Peyer's patch (tissue), 4 donors: ENCODE results near the gene HIVEP2. TPM values are rescaled to one million over a fixed set of nuclear protein-coding genes. Genes with fewer than 3 reads are reported as not detected.

ENCODE experiments used
- DNase-seq, 3 donors: peaks; one replicate each; pipeline ENCODE4 v3.0.0-alpha.2; 2017 to 2019
- H3K27ac ChIP-seq, 4 donors: fragments of 200-600 bp; sonication (generic); one replicate each; pipeline ENCODE4 v1.5.1; 2016 to 2019
- H3K27me3 ChIP-seq, 2 donors: fragments of 200-600 bp; sonication (generic); one replicate each; pipeline ENCODE4 v1.5.1; 2019
- H3K36me3 ChIP-seq, 3 donors: fragments of 200-600 bp; sonication (generic); one replicate each; pipeline ENCODE4 v1.5.1; 2016 to 2019
- H3K4me1 ChIP-seq, 4 donors: fragments of 200-600 bp; sonication (generic); one replicate each; pipeline ENCODE4 v1.5.1; 2016 to 2019
- H3K4me3 ChIP-seq, 4 donors: fragments of 200-600 bp; sonication (generic); 1 replicate in 3 of 4; 2 replicates in 1 of 4; pipeline ENCODE4 v1.5.1; 2016 to 2019; ENCODE audit warnings: mild to moderate bottlenecking in 1 of 4
- H3K9me3 ChIP-seq, 4 donors: fragments of 200-600 bp; sonication (generic); one replicate each; pipeline ENCODE4 v1.5.1; 2016 to 2019; ENCODE audit warnings: mild to moderate bottlenecking in 1 of 4
- CTCF ChIP-seq, 6 experiments: fragments of 450-650 bp in 4 of 6; fragments of 200-600 bp in 2 of 6; sonication (generic) in 1 of 6; IDR thresholded peaks; one replicate each; pipeline ENCODE4 v1.5.1; 2017 to 2019; ENCODE audit warnings: antibody characterized with exemption in 6 of 6, mild to moderate bottlenecking in 3 of 6, moderate library complexity in 1 of 6
- POLR2A ChIP-seq, 2 donors: fragments of 450-650 bp; IDR thresholded peaks; one replicate each; pipeline ENCODE4 v1.5.1; 2017; ENCODE audit warnings: antibody characterized with exemption in 2 of 2, mild to moderate bottlenecking in 2 of 2, moderate library complexity in 2 of 2
- total RNA-seq, 4 donors: library from RNA; depleted of rRNA; stranded (reverse); fragments of >200 nt; gene quantifications; one replicate each; pipeline ENCODE4 v1.1.0, GENCODE V29; 2016

Gene HIVEP2
- total RNA-seq, 4 donors from 2014 or later = 14.4 to 35.5 (median 19.5) TPM

GRCh38 chr6:142816486-142816885 lies 128.5 kb downstream of the HIVEP2 start:
- no peak overlapping the region for H3K27ac ChIP-seq
- H3K4me1 ChIP-seq = peaks cover 0 to 27% (median 0%) of the 10 kb centered on the region in 4 donors
- no peaks in the 10 kb centered on the region for H3K36me3 ChIP-seq
- H3K9me3 ChIP-seq = no peaks in the 10 kb centered on the region
- DNase-seq = no peak
- H3K4me3 ChIP-seq = no peak overlapping the region
- H3K27me3 ChIP-seq = no peaks in the 10 kb centered on the region
- TF ChIP-seq POLR2A (IDR thresholded peaks at IDR 0.05) = no peak
- TF ChIP-seq CTCF (IDR thresholded peaks at IDR 0.05) = no peak

- H3K27me3 ChIP-seq = no peaks in the 10 kb centered on the region
- TF ChIP-seq CTCF (IDR thresholded peaks at IDR 0.05) (no peak), POLR2A (IDR thresholded peaks at IDR 0.05) (no peak)
- H3K9me3 ChIP-seq = no peaks in the 10 kb centered on the region
- no peak for DNase-seq
- H3K36me3 ChIP-seq = no peaks in the 10 kb centered on the region
- no peak overlapping the region for H3K27ac ChIP-seq
- H3K4me1 ChIP-seq = peaks cover 0 to 22% (median 0%) of the 10 kb centered on the region in 4 donors
- H3K4me3 ChIP-seq = no peak overlapping the region
Measured at GRCh38 chr6:142816031-142816430, 128.9 kb downstream of the HIVEP2 start.

GRCh38 chr6:142811923-142812322 lies 133.1 kb downstream of the HIVEP2 start:
- no peak overlapping the region for H3K27ac ChIP-seq

GRCh38 chr6:142810952-142811514 lies 133.9 kb downstream of the HIVEP2 start:
- no peak for DNase-seq
- Histone ChIP-seq H3K36me3 (no peaks in the 10 kb centered on the region), H3K4me1 (no peaks in the 10 kb centered on the region), H3K27me3 (no peaks in the 10 kb centered on the region), H3K4me3 (no peak overlapping the region), H3K9me3 (no peaks in the 10 kb centered on the region), H3K27ac (no peak overlapping the region)
- TF ChIP-seq CTCF (IDR thresholded peaks at IDR 0.05) (no peak), POLR2A (IDR thresholded peaks at IDR 0.05) (no peak)

More at GRCh38 chr6:142811923-142812322, 133.1 kb downstream of the HIVEP2 start:
- H3K4me3 ChIP-seq = no peak overlapping the region
- H3K4me1 ChIP-seq = no peaks in the 10 kb centered on the region
- no peaks in the 10 kb centered on the region for H3K9me3 ChIP-seq
- TF ChIP-seq POLR2A (IDR thresholded peaks at IDR 0.05) (no peak), CTCF (IDR thresholded peaks at IDR 0.05) (no peak)
- no peaks in the 10 kb centered on the region for H3K36me3 ChIP-seq
- DNase-seq = no peak
- H3K27me3 ChIP-seq = no peaks in the 10 kb centered on the region

GRCh38 chr6:142809947-142810346 lies 135.0 kb downstream of the HIVEP2 start:
- no peak overlapping the region for H3K4me3 ChIP-seq

More at GRCh38 chr6:142809947-142810346, 135.0 kb downstream of the HIVEP2 start:
- DNase-seq = no peak
- Histone ChIP-seq H3K9me3 (no peaks in the 10 kb centered on the region), H3K27ac (no peak overlapping the region), H3K27me3 (no peaks in the 10 kb centered on the region), H3K36me3 (no peaks in the 10 kb centered on the region), H3K4me1 (no peaks in the 10 kb centered on the region)
- TF ChIP-seq CTCF (IDR thresholded peaks at IDR 0.05) (no peak), POLR2A (IDR thresholded peaks at IDR 0.05) (no peak)
